ENCODE measurements around the gene CYBC1.

DNA sequence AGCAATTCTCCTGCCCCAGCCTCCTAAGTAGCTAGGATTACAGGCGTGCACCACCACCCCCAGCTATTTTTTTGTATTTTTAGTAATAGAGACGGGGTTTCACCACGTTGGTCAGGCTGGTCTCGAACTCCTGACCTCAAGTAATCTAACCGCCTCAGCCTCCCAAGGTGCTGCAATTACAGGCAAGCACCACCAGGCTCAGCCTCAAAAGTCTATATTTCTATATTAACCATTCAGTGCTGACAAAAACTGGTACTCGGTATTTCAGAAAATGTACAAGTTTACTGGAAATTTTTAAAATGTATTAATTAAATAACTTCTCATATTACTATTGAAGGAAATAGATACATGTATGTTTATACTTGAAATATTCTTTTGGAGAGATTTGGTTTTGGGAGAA, 33.8 kb downstream of the CYBC1 start:
- TF ChIP-seq, protein P1, sequence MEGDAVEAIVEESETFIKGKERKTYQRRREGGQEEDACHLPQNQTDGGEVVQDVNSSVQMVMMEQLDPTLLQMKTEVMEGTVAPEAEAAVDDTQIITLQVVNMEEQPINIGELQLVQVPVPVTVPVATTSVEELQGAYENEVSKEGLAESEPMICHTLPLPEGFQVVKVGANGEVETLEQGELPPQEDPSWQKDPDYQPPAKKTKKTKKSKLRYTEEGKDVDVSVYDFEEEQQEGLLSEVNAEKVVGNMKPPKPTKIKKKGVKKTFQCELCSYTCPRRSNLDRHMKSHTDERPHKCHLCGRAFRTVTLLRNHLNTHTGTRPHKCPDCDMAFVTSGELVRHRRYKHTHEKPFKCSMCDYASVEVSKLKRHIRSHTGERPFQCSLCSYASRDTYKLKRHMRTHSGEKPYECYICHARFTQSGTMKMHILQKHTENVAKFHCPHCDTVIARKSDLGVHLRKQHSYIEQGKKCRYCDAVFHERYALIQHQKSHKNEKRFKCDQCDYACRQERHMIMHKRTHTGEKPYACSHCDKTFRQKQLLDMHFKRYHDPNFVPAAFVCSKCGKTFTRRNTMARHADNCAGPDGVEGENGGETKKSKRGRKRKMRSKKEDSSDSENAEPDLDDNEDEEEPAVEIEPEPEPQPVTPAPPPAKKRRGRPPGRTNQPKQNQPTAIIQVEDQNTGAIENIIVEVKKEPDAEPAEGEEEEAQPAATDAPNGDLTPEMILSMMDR (IDR thresholded peaks at IDR 0.05) = peak in 2 of 3 experiments; percentile 10 to 12
- TF ChIP-seq POLR2A (IDR thresholded peaks at IDR 0.05) = no peak

Measured in testis (tissue), 2 donors.